GM18873 (cell line): Measurements from ENCODE around the gene MRPL23.

Experiments
- ATAC-seq: cut with Tn5 transposase; IDR thresholded peaks from one replicate; pipeline ENCODE4 v1.9.1; 2021; ENCODE audit warnings: mild to moderate bottlenecking, moderate library complexity, moderate number of reproducible peaks; ENCODE audit not compliant: unreplicated experiment, low FRiP score

MRPL23 gene

GRCh38 chr11:1988174-1988573 is 41.0 kb downstream of the MRPL23 start:
- no peak for ATAC-seq

GRCh38 chr11:1988667-1989317 is 41.7 kb downstream of the MRPL23 start:
- no peak for ATAC-seq

- no peak for ATAC-seq
Measured at GRCh38 chr11:1989953-1990352, 42.8 kb downstream of the MRPL23 start.

- ATAC-seq = no peak
Measured at GRCh38 chr11:1990872-1991578, 43.9 kb downstream of the MRPL23 start.

GRCh38 chr11:1992111-1992510 is 45.0 kb downstream of the MRPL23 start:
- ATAC-seq = no peak

- ATAC-seq = no peak
Measured at GRCh38 chr11:1994121-1994520, 47.0 kb downstream of the MRPL23 start.

- no peak for ATAC-seq
Measured at GRCh38 chr11:1997755-1998154, 50.6 kb downstream of the MRPL23 start, which contains the start of gene H19. Gene H19 (minus strand): TSS chr11:1997842.

GRCh38 chr11:1998290-1998689 is 51.2 kb downstream of the MRPL23 start:
- ATAC-seq = no peak

GRCh38 chr11:1998861-1999260 is 51.7 kb downstream of the MRPL23 start:
- ATAC-seq = no peak

- no peak for ATAC-seq
Measured at GRCh38 chr11:2002042-2002776, 55.1 kb downstream of the MRPL23 start.

GRCh38 chr11:2002807-2003206 is 55.7 kb downstream of the MRPL23 start:
- no peak for ATAC-seq

GRCh38 chr11:2004466-2004865 is 57.3 kb downstream of the MRPL23 start:
- ATAC-seq = no peak
